Hematopoietic multipotent progenitor cell treated with erythropoietin and hydrocortisone succinate and interleukin-3 and kit ligand, for 17 days (in vitro differentiated cells): ENCODE measurements around the gene MYO15A.

Experiments
- DNase-seq: peaks from one replicate; pipeline ENCODE4 v3.0.0-alpha.2; 2015; ENCODE audit warnings: low spot score

Gene MYO15A

DNA sequence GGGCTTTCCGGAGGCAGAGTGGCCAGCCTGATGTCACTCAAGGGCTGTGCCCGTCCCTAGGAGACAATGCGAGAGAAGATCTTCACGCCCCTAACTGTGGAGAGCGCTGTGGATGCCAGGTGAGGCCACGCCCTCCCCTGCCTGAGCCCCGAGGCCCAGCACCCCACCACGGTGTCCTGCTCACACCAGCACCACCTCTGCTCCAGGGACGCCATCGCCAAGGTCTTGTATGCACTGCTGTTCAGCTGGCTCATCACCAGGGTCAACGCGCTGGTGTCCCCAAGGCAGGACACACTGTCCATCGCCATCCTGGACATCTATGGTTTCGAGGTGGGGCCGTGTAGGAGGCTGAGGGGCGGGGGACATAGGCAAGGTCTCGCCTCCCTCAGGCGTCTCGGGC, 27.8 kb downstream of the MYO15A start:
- DNase-seq: no peak

GRCh38 chr17:18138065-18138749, 29.7 kb downstream of the MYO15A start:
- DNase-seq: no peak

DNA sequence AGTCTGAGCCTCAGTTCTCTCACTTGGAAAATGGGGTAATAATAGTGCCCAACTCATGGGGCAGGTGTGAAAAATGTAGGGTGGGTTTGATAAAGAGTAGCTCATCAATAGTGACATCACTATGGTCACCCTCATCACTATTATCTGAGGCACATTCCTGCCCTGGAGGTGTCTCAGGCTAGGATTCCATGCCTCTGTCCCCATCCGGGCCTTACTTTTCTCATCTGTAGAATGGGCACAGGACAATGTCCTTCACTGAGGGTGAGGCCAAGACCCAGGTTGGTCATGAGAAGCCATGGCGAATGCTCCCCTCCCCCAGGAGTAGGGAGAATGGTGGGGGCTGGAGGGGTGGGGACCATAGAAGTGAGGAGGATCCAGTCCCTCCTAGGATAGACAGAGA, 30.5 kb downstream of the MYO15A start:
- no peak for DNase-seq

DNA sequence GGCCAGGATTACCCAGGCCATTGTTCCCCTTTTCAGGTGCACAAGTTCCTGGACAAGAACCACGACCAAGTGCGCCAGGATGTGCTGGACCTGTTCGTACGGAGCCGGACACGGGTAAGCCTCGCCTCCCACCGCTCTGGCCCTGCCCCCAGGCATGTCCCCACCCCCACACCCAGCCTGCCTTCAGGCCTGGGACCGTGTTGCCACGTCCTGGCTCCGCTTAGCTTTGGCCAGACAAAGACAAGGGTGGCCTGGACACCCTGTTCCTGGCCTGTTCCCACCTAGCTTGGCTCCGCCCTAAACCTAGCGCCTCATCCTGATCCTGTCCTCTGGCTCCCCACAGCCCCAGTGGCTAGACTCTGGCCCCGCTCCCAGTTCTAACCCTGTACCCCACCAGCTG, 30.9 kb downstream of the MYO15A start:
- DNase-seq: no peak

GRCh38 chr17:18139949-18140348, 31.4 kb downstream of the MYO15A start:
- DNase-seq: no peak

- DNase-seq: no peak
Observed at GRCh38 chr17:18140648-18141047, 32.1 kb downstream of the MYO15A start.

DNA sequence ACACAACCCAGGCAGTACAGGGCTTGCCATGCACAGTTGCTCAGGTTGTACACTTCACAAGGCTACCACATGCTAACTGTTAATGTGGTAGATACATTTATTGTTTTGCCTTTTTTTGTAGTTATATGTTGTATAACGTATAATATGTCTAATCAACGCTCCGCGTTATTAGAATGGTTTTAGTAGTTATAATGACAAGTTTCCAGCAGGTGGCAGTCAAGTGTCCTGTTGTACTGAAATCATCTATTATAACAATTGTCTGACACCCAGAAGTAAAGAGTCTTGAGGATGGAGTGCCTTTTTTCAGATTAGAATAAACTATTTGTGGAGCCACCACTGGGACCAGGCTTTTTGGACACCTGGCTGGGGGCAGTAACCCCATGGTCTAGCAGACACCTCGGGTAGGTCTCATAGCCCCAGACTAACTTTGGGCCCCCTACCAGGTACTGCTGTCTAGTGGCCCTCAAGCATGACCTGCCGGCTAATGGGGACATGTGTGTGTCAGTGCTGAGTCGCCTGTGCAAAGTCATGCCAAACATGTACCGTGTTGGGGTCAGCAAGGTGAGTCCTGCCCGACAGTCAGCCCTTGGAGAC, 32.8 kb downstream of the MYO15A start:
- DNase-seq: peak; percentile 72

GRCh38 chr17:18142417-18142816, 33.9 kb downstream of the MYO15A start:
- DNase-seq: no peak

DNA sequence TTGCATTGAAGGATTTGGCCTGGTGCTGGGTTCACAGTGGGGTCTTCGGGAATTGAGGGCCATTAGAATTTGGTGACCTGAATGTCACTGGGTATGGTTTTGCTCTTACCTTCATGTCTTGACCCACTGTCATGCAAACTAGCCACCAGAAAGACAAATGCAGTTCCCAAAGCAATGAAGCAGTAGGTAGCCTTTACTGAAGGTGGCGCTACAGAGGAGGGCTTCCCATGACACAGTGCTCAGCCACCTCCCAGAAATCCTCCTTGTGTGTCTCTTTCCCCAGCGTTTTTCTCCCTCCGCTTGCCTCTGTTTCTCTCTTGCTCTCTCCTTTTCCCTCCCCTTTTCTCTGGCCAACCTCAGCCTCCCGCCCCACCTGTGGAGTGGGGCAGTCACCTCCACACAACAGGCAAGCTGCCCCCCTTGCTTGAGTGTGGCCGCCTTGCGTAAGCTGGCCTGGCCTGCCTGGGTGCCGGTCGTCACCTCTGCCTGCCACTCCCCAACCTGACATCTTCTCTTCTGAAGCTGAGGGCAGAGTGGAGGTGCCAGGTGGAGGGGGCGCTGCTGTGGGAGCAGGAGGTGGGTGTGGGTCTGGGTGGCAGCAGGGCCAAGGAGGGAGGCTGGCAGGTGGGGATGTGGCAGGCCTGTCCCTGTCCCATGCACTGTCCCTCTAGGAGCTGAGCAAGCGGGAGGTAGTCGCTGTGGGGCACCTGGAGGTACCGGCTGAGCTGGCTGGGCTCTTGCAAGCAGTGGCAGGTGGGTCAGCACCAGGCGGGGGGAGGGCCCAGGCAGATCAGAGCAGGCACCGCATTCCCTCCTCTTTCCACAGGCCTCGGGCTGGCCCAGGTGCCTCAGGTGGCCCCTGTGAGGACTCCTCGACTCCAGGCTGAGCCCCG, 34.7 kb downstream of the MYO15A start:
- DNase-seq: no peak

- DNase-seq: no peak
Observed at GRCh38 chr17:18144261-18144660, 35.7 kb downstream of the MYO15A start.

DNA sequence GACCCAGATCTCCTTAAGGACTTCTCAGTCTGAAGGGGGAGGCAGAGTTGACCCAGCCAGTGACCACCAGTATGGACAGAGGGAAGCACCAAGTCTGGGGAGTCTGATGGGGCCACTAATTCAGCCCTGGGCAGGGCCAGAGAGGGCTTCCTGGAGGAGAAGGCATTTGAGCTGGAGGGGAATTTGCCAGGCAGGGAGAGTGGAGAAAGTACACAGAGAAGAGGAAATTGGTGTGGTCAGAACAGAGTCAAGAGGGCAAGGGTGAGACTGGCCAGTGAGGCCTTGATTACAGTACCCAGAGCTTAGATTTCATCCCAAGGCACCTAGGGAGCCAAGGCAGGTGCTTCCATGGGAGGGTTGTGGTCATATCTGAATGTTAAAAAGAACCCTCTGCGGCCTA, 36.3 kb downstream of the MYO15A start:
- DNase-seq: no peak

DNA sequence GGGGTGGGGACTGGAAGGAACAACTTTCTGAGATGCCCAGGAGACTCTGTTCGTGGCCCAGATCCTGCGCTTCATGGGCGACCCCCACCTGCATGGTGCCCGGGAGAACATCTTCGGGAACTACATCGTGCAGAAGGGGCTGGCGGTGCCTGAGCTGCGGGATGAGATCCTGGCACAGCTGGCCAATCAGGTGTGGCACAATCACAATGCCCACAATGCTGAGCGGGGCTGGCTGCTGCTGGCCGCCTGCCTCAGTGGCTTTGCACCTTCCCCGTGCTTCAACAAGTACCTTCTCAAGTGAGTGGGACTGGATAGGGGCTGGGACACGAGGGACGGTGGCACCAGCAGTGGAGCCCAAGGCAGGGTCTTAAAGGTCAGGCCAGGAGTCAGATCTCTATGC, 37.3 kb downstream of the MYO15A start:
- DNase-seq: no peak

GRCh38 chr17:18146259-18146658, 37.7 kb downstream of the MYO15A start:
- DNase-seq: no peak

DNA sequence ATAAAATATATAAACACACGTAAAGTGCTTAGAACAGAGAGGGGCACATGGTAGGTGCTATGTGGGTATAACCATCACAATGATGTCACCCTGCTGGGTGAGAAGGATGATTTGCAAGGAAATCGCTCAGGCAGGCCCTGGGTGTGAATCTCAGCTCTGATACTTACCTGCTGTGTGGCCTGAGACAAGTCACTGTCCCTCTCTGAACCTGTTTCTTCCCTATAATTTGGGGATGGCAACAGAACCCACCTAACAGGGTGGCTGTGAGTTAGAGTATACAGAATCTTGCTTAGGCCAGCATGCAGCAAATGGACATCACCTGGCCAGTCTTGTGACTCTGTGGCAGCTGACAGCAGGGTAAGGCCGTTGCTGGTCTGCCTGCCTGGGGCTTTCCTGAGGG, 38.4 kb downstream of the MYO15A start:
- no peak for DNase-seq

DNA sequence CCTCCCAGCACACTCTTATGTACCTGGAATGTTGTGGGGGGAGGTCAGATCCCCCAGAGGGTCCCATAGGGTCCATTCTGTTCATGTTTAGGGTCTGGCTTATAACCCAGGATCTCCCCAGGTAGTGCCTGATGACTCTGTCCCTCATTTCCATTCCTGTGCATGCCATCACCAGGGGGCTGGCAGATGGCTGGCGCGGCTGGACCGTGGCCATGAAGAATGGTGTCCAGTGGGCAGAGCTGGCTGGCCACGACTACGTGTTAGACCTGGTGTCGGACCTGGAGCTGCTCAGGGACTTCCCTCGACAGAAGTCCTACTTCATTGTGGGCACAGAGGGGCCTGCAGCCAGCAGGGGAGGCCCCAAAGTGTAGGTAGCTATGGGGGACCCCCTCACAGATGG, 40.0 kb downstream of the MYO15A start:
- no peak for DNase-seq

DNA sequence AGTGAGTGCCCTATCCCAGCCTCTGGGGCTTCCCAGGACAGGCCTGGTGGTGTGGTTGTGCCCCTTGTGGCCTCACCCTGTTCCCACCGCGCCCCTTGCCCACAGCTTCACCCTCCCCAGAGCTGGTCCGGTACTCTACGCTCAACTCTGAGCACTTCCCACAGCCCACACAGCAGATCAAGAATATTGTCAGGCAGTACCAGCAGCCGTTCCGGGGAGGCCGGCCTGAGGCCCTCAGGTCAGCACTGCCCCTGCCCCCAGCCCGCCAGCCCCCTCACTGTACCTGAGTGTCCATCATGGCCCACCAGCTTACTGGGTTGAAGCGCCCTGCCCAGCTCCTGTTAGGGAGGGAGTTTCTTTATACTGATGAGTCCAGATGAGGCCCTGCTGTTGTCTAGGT, 42.7 kb downstream of the MYO15A start:
- no peak for DNase-seq

DNA sequence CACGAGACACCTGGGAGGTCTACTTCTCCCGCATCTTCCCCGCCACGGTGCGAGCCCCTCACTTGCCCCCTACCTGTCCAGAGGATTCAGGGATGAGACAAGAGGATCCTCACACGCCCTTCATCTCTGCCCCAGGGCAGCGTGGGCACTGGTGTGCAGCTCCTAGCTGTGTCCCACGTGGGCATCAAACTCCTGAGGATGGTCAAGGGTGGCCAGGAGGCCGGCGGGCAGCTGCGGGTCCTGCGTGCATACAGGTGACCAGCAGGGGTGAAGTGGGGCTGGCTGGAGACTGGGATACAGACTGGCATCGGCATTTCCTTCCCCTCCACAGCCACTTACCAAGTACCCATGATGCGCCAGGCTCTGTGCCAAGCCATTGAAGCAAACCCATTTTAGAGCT, 46.6 kb downstream of the MYO15A start:
- DNase-seq: no peak

- no peak for DNase-seq
Observed at GRCh38 chr17:18156171-18156975, 47.8 kb downstream of the MYO15A start.

- no peak for DNase-seq
Observed at GRCh38 chr17:18156976-18157280, 48.4 kb downstream of the MYO15A start.

- DNase-seq: no peak
Observed at GRCh38 chr17:18157354-18157985, 48.9 kb downstream of the MYO15A start.

- DNase-seq: peak; percentile 77
Observed at GRCh38 chr17:18158022-18158600, 49.6 kb downstream of the MYO15A start.
